Measurements from ENCODE around the gene TBC1D22A. TPM values are rescaled to one million over a fixed set of nuclear protein-coding genes. Genes with fewer than 3 reads are reported as not detected.

The TBC1D22A gene
- total RNA-seq, 1 experiment from 2014 or later = 32.6 TPM

- peaks cover 12% of the 10 kb centered on the region for H3K36me3 Mint-ChIP-seq (ENCODE audit: insufficient read depth, unreplicated experiment)
- intact Hi-C loops (cut with micrococcal nuclease; ENCODE audit: unreplicated experiment) = no loop called here
- Histone ChIP-seq H3K4me3 (ENCODE audit: low read depth, low read length) (no peak overlapping the region), H3K27me3 (replicated peaks; ENCODE audit: control insufficient read depth, insufficient read depth, low read length) (no peaks in the 10 kb centered on the region), H3K4me1 (peaks cover 26% of the 10 kb centered on the region), H3K36me3 (ENCODE audit: control insufficient read depth, insufficient read depth, low read length) (no peaks in the 10 kb centered on the region; the same call in 1 of the 2 replicates), H3K9me3 (no peaks in the 10 kb centered on the region)
- no peak overlapping the region for H3K4me3 Mint-ChIP-seq (ENCODE audit: unreplicated experiment)
- H3K4me1 Mint-ChIP-seq (ENCODE audit: low read depth, unreplicated experiment) = peaks cover 34% of the 10 kb centered on the region
- CTCF ChIA-PET = no interaction called here
- POLR2A ChIA-PET = no interaction called here
- no peaks in the 10 kb centered on the region for H3K27me3 Mint-ChIP-seq (ENCODE audit: insufficient read depth, unreplicated experiment)
- BruUV-seq (replicated peaks) = no TSS peak
- H3K9me3 Mint-ChIP-seq (ENCODE audit: unreplicated experiment) = no peaks in the 10 kb centered on the region
- TF ChIP-seq CTCF (IDR thresholded peaks at IDR 0.05; ENCODE audit: insufficient read depth in 1 of 2, low read depth in 1 of 2, low read length in 1 of 2, severe bottlenecking in 1 of 2, unreplicated experiment in 1 of 2) = no peak
- DNase-seq = no peak
- H3K27ac Mint-ChIP-seq (ENCODE audit: unreplicated experiment) = no peak overlapping the region
Observed at GRCh38 chr22:46779023-46779422, 16.6 kb downstream of the TBC1D22A start.

GRCh38 chr22:46779651-46780050, 17.2 kb downstream of the TBC1D22A start:
- Histone ChIP-seq H3K27me3 (replicated peaks; ENCODE audit: control insufficient read depth, insufficient read depth, low read length) (no peaks in the 10 kb centered on the region), H3K4me3 (ENCODE audit: low read depth, low read length) (no peak overlapping the region), H3K36me3 (ENCODE audit: control insufficient read depth, insufficient read depth, low read length) (no peaks in the 10 kb centered on the region; the same call in 1 of the 2 replicates), H3K4me1 (peaks cover 20% of the 10 kb centered on the region), H3K9me3 (no peaks in the 10 kb centered on the region)
- Mint-ChIP-seq H3K4me3 (ENCODE audit: unreplicated experiment) (no peak overlapping the region), H3K27me3 (ENCODE audit: insufficient read depth, unreplicated experiment) (no peaks in the 10 kb centered on the region), H3K9me3 (ENCODE audit: unreplicated experiment) (no peaks in the 10 kb centered on the region), H3K27ac (ENCODE audit: unreplicated experiment) (no peak overlapping the region), H3K36me3 (ENCODE audit: insufficient read depth, unreplicated experiment) (peaks cover 12% of the 10 kb centered on the region), H3K4me1 (ENCODE audit: low read depth, unreplicated experiment) (peaks cover 31% of the 10 kb centered on the region)
- CTCF ChIA-PET = no interaction called here
- no peak for DNase-seq
- BruUV-seq (replicated peaks) = no TSS peak
- POLR2A ChIA-PET = no interaction called here
- intact Hi-C loops (cut with micrococcal nuclease; ENCODE audit: unreplicated experiment) = no loop called here
- TF ChIP-seq CTCF (IDR thresholded peaks at IDR 0.05; ENCODE audit: insufficient read depth in 1 of 2, low read depth in 1 of 2, low read length in 1 of 2, severe bottlenecking in 1 of 2, unreplicated experiment in 1 of 2) = no peak

- H3K36me3 ChIP-seq (ENCODE audit: control insufficient read depth, insufficient read depth, low read length) = no peaks in the 10 kb centered on the region; the same call in 1 of the 2 replicates
- no peak overlapping the region for H3K27ac Mint-ChIP-seq (ENCODE audit: unreplicated experiment)
Observed at GRCh38 chr22:46780453-46780852, 18.0 kb downstream of the TBC1D22A start.

More at GRCh38 chr22:46780453-46780852, 18.0 kb downstream of the TBC1D22A start:
- CTCF ChIA-PET = no interaction called here
- Histone ChIP-seq H3K9me3 (peaks cover 2% of the 10 kb centered on the region; the same call in 1 of the 2 replicates), H3K27me3 (replicated peaks; ENCODE audit: control insufficient read depth, insufficient read depth, low read length) (no peaks in the 10 kb centered on the region), H3K4me1 (peaks cover 12% of the 10 kb centered on the region), H3K4me3 (ENCODE audit: low read depth, low read length) (no peak overlapping the region)
- no peak for TF ChIP-seq CTCF (IDR thresholded peaks at IDR 0.05; ENCODE audit: insufficient read depth in 1 of 2, low read depth in 1 of 2, low read length in 1 of 2, severe bottlenecking in 1 of 2, unreplicated experiment in 1 of 2)
- Mint-ChIP-seq H3K4me1 (ENCODE audit: low read depth, unreplicated experiment) (peaks cover 23% of the 10 kb centered on the region), H3K36me3 (ENCODE audit: insufficient read depth, unreplicated experiment) (peaks cover 12% of the 10 kb centered on the region), H3K4me3 (ENCODE audit: unreplicated experiment) (no peak overlapping the region), H3K9me3 (ENCODE audit: unreplicated experiment) (no peaks in the 10 kb centered on the region), H3K27me3 (ENCODE audit: insufficient read depth, unreplicated experiment) (no peaks in the 10 kb centered on the region)
- no peak for DNase-seq
- POLR2A ChIA-PET = interaction anchor here (1.4 kb wide), 1 partner anchor 18 kb away, joined by 4 read pairs; the partner anchor contains the start of gene TBC1D22A
- no TSS peak for BruUV-seq (replicated peaks)
- intact Hi-C loops (cut with micrococcal nuclease; ENCODE audit: unreplicated experiment) = no loop called here
